Mesenchymal stem cell (in vitro differentiated cells and primary cell): Measurements from ENCODE around the gene ASCC1.
"Not testable (repeated sequence)": the region's sequence is repeated elsewhere in the genome, so short reads cannot be mapped to it uniquely, and the experiment has no call there.

Experiments used
- DNase-seq: peaks from one replicate; pipeline ENCODE4 v3.0.0-alpha.2; 2013
- H2AFZ ChIP-seq: one replicate; pipeline ENCODE4 v1.6.1; 2013; ENCODE audit warnings: low read depth, mild to moderate bottlenecking, control low read depth, inconsistent platforms, low read length, moderate library complexity
- H2AK5ac ChIP-seq: 2 replicates; pipeline ENCODE4 v1.6.1; 2013; ENCODE audit warnings: low read length, moderate library complexity, mild to moderate bottlenecking, inconsistent platforms; ENCODE audit not compliant: severe bottlenecking
- H2BK120ac ChIP-seq: one replicate; pipeline ENCODE4 v1.6.1; 2013; ENCODE audit warnings: low read depth, mild to moderate bottlenecking, inconsistent platforms, low read length, moderate library complexity
- H2BK12ac ChIP-seq, 2 experiments: one replicate each; pipeline ENCODE4 v1.6.1; 2013; ENCODE audit warnings: inconsistent platforms in 2 of 2, low read length in 2 of 2, mild to moderate bottlenecking in 2 of 2, moderate library complexity in 2 of 2, control low read depth in 1 of 2
- H2BK15ac ChIP-seq: one replicate; pipeline ENCODE4 v1.6.1; 2013; ENCODE audit warnings: mild to moderate bottlenecking, low read depth, inconsistent platforms; ENCODE audit not compliant: poor library complexity, severe bottlenecking
- H2BK5ac ChIP-seq: 2 replicates; pipeline ENCODE4 v1.6.1; 2013; ENCODE audit warnings: low read depth, mild to moderate bottlenecking, low read length, control low read depth, inconsistent platforms; ENCODE audit not compliant: poor library complexity, severe bottlenecking
- H3K14ac ChIP-seq, 2 experiments: one replicate each; pipeline ENCODE4 v1.6.1; 2013; ENCODE audit warnings: inconsistent platforms in 2 of 2, low read length in 2 of 2, control low read depth in 1 of 2, mild to moderate bottlenecking in 1 of 2, moderate library complexity in 1 of 2
- H3K18ac ChIP-seq, 2 experiments: one replicate each; pipeline ENCODE4 v1.6.1; 2013; ENCODE audit warnings: inconsistent platforms in 2 of 2, low read length in 2 of 2, control low read depth in 1 of 2, low read depth in 1 of 2, mild to moderate bottlenecking in 1 of 2
- H3K23ac ChIP-seq, 2 experiments: one replicate each; pipeline ENCODE4 v1.6.1; 2013; ENCODE audit warnings: inconsistent platforms in 2 of 2, low read length in 2 of 2, mild to moderate bottlenecking in 2 of 2, moderate library complexity in 2 of 2, control low read depth in 1 of 2
- H3K27ac ChIP-seq: 2 replicates; pipeline ENCODE4 v1.5.1; 2013; ENCODE audit warnings: mild to moderate bottlenecking, moderate library complexity, low read length, control low read depth, inconsistent platforms; ENCODE audit not compliant: poor library complexity, severe bottlenecking
- H3K27me3 ChIP-seq, 2 experiments: 2 replicates each; pipeline versions ENCODE4 v1.6.1 to v1.7.0; 2013; ENCODE audit warnings: low read length in 2 of 2, mild to moderate bottlenecking in 2 of 2, moderate library complexity in 2 of 2, control low read depth in 1 of 2, inconsistent platforms in 1 of 2; ENCODE audit not compliant: control insufficient read depth in 1 of 2, insufficient read depth in 1 of 2
- H3K36me3 ChIP-seq, 2 experiments: 2 replicates each; pipeline versions ENCODE4 v1.6.1 to v1.7.0; 2013; ENCODE audit warnings: low read length in 2 of 2, control low read depth in 1 of 2, inconsistent platforms in 1 of 2, low read depth in 1 of 2, mild to moderate bottlenecking in 1 of 2; ENCODE audit not compliant: insufficient read depth in 2 of 2, control insufficient read depth in 1 of 2
- H3K4ac ChIP-seq, 2 experiments: one replicate each; pipeline ENCODE4 v1.6.1; 2013; ENCODE audit warnings: inconsistent platforms in 2 of 2, low read length in 2 of 2, mild to moderate bottlenecking in 2 of 2, moderate library complexity in 2 of 2, control low read depth in 1 of 2, low read depth in 1 of 2
- H3K4me1 ChIP-seq: 2 replicates; pipeline ENCODE4 v1.6.1; 2013; ENCODE audit warnings: low read depth, low read length, control low read depth; ENCODE audit not compliant: control insufficient read depth, insufficient read depth
- H3K4me2 ChIP-seq: 2 replicates; pipeline ENCODE4 v1.6.1; 2013; ENCODE audit warnings: low read length, mild to moderate bottlenecking, inconsistent platforms; ENCODE audit not compliant: poor library complexity, severe bottlenecking
- H3K4me3 ChIP-seq, 2 experiments: 2 replicates each; pipeline versions ENCODE4 v1.5.1 to v1.7.0; 2013; ENCODE audit warnings: low read length in 2 of 2, mild to moderate bottlenecking in 2 of 2, control low read depth in 1 of 2, low read depth in 1 of 2; ENCODE audit not compliant: insufficient read depth in 1 of 2
- H3K79me1 ChIP-seq: replicated peaks from 2 replicates; pipeline ENCODE4 v1.6.1; 2013; ENCODE audit warnings: mild to moderate bottlenecking, control low read depth, low read length, inconsistent platforms; ENCODE audit not compliant: poor library complexity, severe bottlenecking
- H3K9ac ChIP-seq: 2 replicates; pipeline ENCODE4 v1.7.0; 2013; ENCODE audit warnings: mild to moderate bottlenecking, low read length, moderate library complexity
- H3K9me3 ChIP-seq: 2 replicates; pipeline ENCODE4 v1.7.0; 2013; ENCODE audit warnings: mild to moderate bottlenecking, low read length; ENCODE audit not compliant: control insufficient read depth
- H4K8ac ChIP-seq: one replicate; pipeline ENCODE4 v1.6.1; 2013; ENCODE audit warnings: inconsistent platforms, mild to moderate bottlenecking, low read length, moderate library complexity
- H4K91ac ChIP-seq: one replicate; pipeline ENCODE4 v1.6.1; 2013; ENCODE audit warnings: mild to moderate bottlenecking, low read length, inconsistent platforms
- WGBS: methylation state at CpG from one replicate; pipeline ENCODE4 v1.1.7; 2013; ENCODE audit warnings: mixed read lengths; 5-methylcytosine and 5-hydroxymethylcytosine counted together

ASCC1 gene

DNA sequence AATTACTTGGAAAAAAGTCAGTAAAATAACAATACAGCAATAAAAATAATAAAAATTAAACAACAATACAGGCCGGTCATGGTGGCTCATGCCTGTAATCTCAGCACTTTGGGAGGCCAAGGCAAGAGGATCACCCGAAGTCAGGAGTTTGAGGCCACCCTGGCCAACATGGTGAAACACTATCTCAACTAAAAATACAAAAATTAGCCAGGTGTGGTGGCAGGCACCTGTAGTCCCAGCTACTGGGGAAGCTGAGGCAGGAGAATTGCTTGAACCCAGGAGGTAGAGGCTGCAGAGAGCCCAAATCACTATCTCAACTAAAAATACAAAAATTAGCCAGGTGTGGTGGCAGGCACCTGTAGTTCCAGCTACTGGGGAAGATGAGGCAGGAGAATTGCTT is 4.2 kb downstream of the ASCC1 start:
- not testable (repeated sequence) for H4K91ac ChIP-seq, H2AK5ac ChIP-seq, H3K4ac ChIP-seq, H2AFZ ChIP-seq, H3K27me3 ChIP-seq, H3K9me3 ChIP-seq, H3K14ac ChIP-seq, H2BK120ac ChIP-seq, H3K27ac ChIP-seq, H3K4me2 ChIP-seq, H3K18ac ChIP-seq, H3K4me3 ChIP-seq, H3K9ac ChIP-seq, H3K79me1 ChIP-seq, H3K4me1 ChIP-seq, DNase-seq, H2BK15ac ChIP-seq, H4K8ac ChIP-seq, H2BK12ac ChIP-seq, H3K23ac ChIP-seq, H2BK5ac ChIP-seq
- peaks cover 20 to 42% of the 10 kb centered on the region in 2 experiments for H3K36me3 ChIP-seq
- 97% methylated on average over 2 of the region's 2 CpGs for WGBS

DNA sequence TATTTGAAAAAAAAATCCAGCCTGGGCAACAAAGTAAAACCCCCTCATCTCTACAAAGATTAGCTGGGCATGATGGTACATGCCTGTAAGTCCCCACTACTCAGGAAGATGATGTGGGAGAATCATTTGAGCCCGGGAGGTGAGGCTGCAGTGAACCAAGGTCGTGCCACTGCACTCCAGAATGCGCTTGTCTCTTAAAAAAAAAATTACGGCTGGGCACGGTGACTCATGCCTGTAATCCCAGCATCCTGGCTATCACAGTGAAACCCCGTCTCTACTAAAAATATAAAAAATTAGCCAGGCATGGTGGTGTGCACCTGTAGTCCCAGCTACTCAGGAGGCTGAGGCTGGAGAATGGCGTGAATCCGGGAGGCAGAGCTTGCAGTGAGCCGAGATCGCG is 4.7 kb downstream of the ASCC1 start:
- H3K36me3 ChIP-seq = peaks cover 21 to 46% of the 10 kb centered on the region in 2 experiments
- not testable (repeated sequence) for H3K18ac ChIP-seq, H4K8ac ChIP-seq, H3K23ac ChIP-seq, H3K4me3 ChIP-seq, H3K9ac ChIP-seq, H3K27me3 ChIP-seq, H3K9me3 ChIP-seq, H3K79me1 ChIP-seq, H2BK15ac ChIP-seq, H2AK5ac ChIP-seq, H3K4me1 ChIP-seq, DNase-seq, H2BK5ac ChIP-seq, H3K4ac ChIP-seq, H4K91ac ChIP-seq, H2BK120ac ChIP-seq, H2AFZ ChIP-seq, H3K14ac ChIP-seq, H3K27ac ChIP-seq, H3K4me2 ChIP-seq, H2BK12ac ChIP-seq
- 78% methylated on average over 9 of the region's 11 CpGs for WGBS

DNA sequence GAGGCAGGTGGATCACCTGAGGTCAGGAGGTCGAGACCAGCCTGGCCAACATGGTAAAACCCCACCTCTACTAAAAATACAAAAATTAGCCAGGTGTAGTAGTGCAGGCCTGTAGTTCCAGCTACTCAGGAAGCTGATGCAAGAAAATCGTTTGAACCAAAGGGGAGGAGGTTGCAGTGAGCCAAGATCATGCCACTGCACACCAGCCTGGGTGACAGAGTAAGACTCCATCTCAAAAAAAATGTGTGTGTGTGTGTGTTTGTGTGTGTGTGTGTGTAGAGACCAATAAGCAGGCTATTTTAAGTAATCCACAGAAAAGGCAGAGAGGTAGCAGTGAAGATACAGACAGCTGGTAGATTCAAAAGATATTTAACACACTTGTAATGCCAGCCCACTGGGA is 7.5 kb downstream of the ASCC1 start:
- not testable (repeated sequence) for H2BK15ac ChIP-seq, H3K14ac ChIP-seq, H2AFZ ChIP-seq, H4K91ac ChIP-seq, H3K4ac ChIP-seq, H3K79me1 ChIP-seq, H3K23ac ChIP-seq, H3K4me1 ChIP-seq, H2BK120ac ChIP-seq, H3K9ac ChIP-seq, H3K9me3 ChIP-seq, H3K27me3 ChIP-seq, DNase-seq, H3K4me2 ChIP-seq, H2BK5ac ChIP-seq, H2AK5ac ChIP-seq, H3K27ac ChIP-seq, H3K4me3 ChIP-seq, H3K18ac ChIP-seq, H2BK12ac ChIP-seq, H4K8ac ChIP-seq
- WGBS = 89% methylated on average over 2 of the region's 2 CpGs
- H3K36me3 ChIP-seq = peaks cover 27 to 58% of the 10 kb centered on the region in 2 experiments

DNA sequence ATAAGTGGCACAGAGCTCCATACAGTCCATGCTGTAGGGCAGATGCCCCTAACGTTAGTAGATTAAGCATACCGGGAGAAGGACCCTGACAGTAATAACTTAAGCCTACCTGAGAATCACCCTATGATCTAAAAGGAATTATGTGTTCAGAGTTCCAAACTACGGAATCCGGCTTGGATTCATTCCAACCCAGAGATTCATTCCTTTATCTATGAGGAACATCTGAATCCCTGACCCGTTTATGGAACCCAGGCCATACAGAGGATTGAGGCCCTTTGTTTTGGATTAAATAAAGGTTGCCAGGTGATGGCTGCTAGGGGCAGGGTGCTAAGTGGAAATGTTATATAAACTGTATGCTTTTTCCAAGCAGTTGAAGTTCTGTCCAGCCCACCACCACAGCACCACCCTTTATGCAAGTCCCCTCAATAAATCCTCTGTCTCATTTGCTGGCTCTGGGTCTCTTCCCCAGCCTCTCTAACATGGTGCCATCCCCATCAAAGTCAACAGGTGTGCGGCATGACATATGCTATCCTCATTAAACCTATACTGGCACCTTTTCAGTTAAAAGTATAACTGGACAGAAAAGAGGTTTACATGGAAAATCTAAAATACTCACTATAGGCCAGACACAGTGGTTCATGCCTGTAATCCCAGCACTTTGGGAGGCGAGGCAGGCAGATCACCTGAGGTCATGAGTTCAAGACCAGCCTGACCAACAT is 9.4 kb downstream of the ASCC1 start:
- no peak overlapping the region for H3K27ac ChIP-seq
- H2AK5ac ChIP-seq = no peak overlapping the region
- H2AFZ ChIP-seq = no peak overlapping the region
- H3K9ac ChIP-seq = no peak overlapping the region
- H2BK12ac ChIP-seq = no peak overlapping the region
- H4K8ac ChIP-seq = no peak overlapping the region
- DNase-seq = no peak
- no peaks in the 10 kb centered on the region for H3K9me3 ChIP-seq
- no peak overlapping the region for H2BK120ac ChIP-seq
- H3K4me1 ChIP-seq = no peaks in the 10 kb centered on the region
- no peak overlapping the region for H2BK15ac ChIP-seq
- H3K14ac ChIP-seq = no peak overlapping the region
- H3K36me3 ChIP-seq = peaks cover 29 to 70% of the 10 kb centered on the region in 2 experiments
- 100% methylated on average over 7 of the region's 7 CpGs for WGBS
- no peak overlapping the region for H3K4me3 ChIP-seq
- H3K79me1 ChIP-seq = no peaks in the 10 kb centered on the region
- H3K27me3 ChIP-seq = no peaks in the 10 kb centered on the region
- no peak overlapping the region for H3K18ac ChIP-seq
- no peak overlapping the region for H3K4me2 ChIP-seq
- H2BK5ac ChIP-seq = no peak overlapping the region
- H3K23ac ChIP-seq = no peak overlapping the region
- H4K91ac ChIP-seq = no peak overlapping the region
- H3K4ac ChIP-seq = no peak overlapping the region
